GM12878 (cell line): ENCODE results near the gene SLC22A23. TPM values are rescaled to one million over a fixed set of nuclear protein-coding genes. Genes with fewer than 3 reads are reported as not detected.

ENCODE experiments used
- ATAC-seq: fragments of 200-7000 bp; cut with Tn5 transposase; 3 replicates; pipeline ENCODE4 v1.9.1; 2020; ENCODE audit warnings: mild to moderate bottlenecking, moderate library complexity
- BruUV-seq: library from RNA; stranded (reverse); fragments of 400-500 nt; replicated peaks from 2 replicates; lab custom pipeline; 2021; lab: Mats Ljungman, UMichigan
- CTCF ChIA-PET: fragments of 300-600 bp; sonication (Branson Sonifier 250); formaldehyde crosslinking; extraction: SDS; loops from one replicate; lab custom pipeline; 2021; ENCODE audit warnings: inconsistent platforms; lab: Yijun Ruan, JAX
- POLR2A ChIA-PET: fragments of 350-600 bp; formaldehyde crosslinking; extraction: SDS; loops from one replicate; lab custom pipeline; 2021; ENCODE audit warnings: inconsistent platforms; lab: Charles Lee
- RAD21 ChIA-PET: fragments of 300-600 bp; sonication (Branson Sonifier 250); formaldehyde crosslinking; loops from one replicate; lab custom pipeline; 2023; ENCODE audit warnings: antibody characterized with exemption; ENCODE audit not compliant: unreplicated experiment; lab: Charles Lee
- SMC1A ChIA-PET: fragments of 300-600 bp; sonication (Branson Sonifier 250); formaldehyde crosslinking; loops from one replicate; lab custom pipeline; 2023; ENCODE audit not compliant: unreplicated experiment, uncharacterized antibody; lab: Charles Lee
- DNase-seq: peaks from one replicate; pipeline ENCODE4 v3.0.0-alpha.2; 2011; ENCODE audit warnings: low read depth, low spot score
- FAIRE-seq: peaks from 3 replicates; lab custom pipeline; 2011; peaks lifted over from hg19 to GRCh38; lab: Jason Lieb, UNC
- H2AFZ ChIP-seq: 2 replicates; pipeline ENCODE4 v1.6.0; 2011; ENCODE audit warnings: low read depth, low read length, control low read depth; ENCODE audit not compliant: control insufficient read depth
- H3K27ac ChIP-seq: 2 replicates; pipeline ENCODE4 v1.5.1; 2011; ENCODE audit warnings: control low read depth; ENCODE audit not compliant: control insufficient read depth, insufficient read depth
- H3K27me3 ChIP-seq, 2 experiments: replicated peaks in 1 of 2; 2 replicates each; pipeline versions ENCODE4 v1.6.0 to v1.6.1; 2011; ENCODE audit warnings: low read length in 1 of 2; ENCODE audit not compliant: control insufficient read depth in 2 of 2, insufficient read depth in 2 of 2
- H3K36me3 ChIP-seq, 2 experiments: 2 replicates each; pipeline ENCODE4 v1.5.1; 2011; ENCODE audit warnings: low read length in 1 of 2; ENCODE audit not compliant: control insufficient read depth in 2 of 2, insufficient read depth in 2 of 2
- H3K4me1 ChIP-seq: 2 replicates; pipeline ENCODE4 v1.6.1; 2011; ENCODE audit warnings: mild to moderate bottlenecking, low read length, moderate library complexity, mixed read lengths; ENCODE audit not compliant: control insufficient read depth, insufficient read depth
- H3K4me2 ChIP-seq: 2 replicates; pipeline ENCODE4 v1.6.0; 2011; ENCODE audit warnings: control low read depth; ENCODE audit not compliant: control insufficient read depth, insufficient read depth
- H3K4me3 ChIP-seq: fragments of 200-600 bp; sonication (generic); 2 replicates; pipeline ENCODE4 v1.5.1; 2016
- H3K79me2 ChIP-seq: 2 replicates; pipeline ENCODE4 v1.6.0; 2011; ENCODE audit warnings: low read length; ENCODE audit not compliant: control insufficient read depth, insufficient read depth
- H3K9ac ChIP-seq: 2 replicates; pipeline ENCODE4 v1.8.0; 2011; ENCODE audit warnings: low read length, control low read depth, mixed read lengths; ENCODE audit not compliant: control insufficient read depth, insufficient read depth
- H3K9me3 ChIP-seq: replicated peaks from 3 replicates; pipeline ENCODE4 v1.5.1; 2011; ENCODE audit warnings: mild to moderate bottlenecking, low read length; ENCODE audit not compliant: control insufficient read depth, insufficient read depth
- H4K20me1 ChIP-seq: 2 replicates; pipeline ENCODE4 v1.6.0; 2011; ENCODE audit not compliant: control insufficient read depth, insufficient read depth
- EGR1 ChIP-seq, 2 experiments: IDR thresholded peaks; 1 replicate in 1 of 2; 2 replicates in 1 of 2; pipeline ENCODE4 v1.6.1; 2011 to 2012; ENCODE audit warnings: low read depth in 2 of 2, low read length in 2 of 2, borderline replicate concordance in 1 of 2, mild to moderate bottlenecking in 1 of 2, moderate library complexity in 1 of 2
- EP300 ChIP-seq, 2 experiments: fragments of 150-350 bp in 1 of 2; IDR thresholded peaks; 2 replicates each; pipeline ENCODE4 v1.6.1; 2011 to 2012; ENCODE audit warnings: low read depth in 2 of 2, low read length in 2 of 2, borderline replicate concordance in 1 of 2, improper control_type of control experiment in 1 of 2, inconsistent platforms in 1 of 2; ENCODE audit not compliant: control insufficient read depth in 1 of 2
- IKZF1 ChIP-seq: fragments of 450-650 bp; conservative IDR thresholded peaks from 2 replicates; pipeline ENCODE4 v1.6.1; 2017; ENCODE audit warnings: antibody characterized with exemption, mild to moderate bottlenecking
- STAT1 ChIP-seq: fragments of 450-650 bp; conservative IDR thresholded peaks from 2 replicates; pipeline ENCODE4 v1.6.1; 2014; ENCODE audit warnings: antibody characterized with exemption, mild to moderate bottlenecking
- STAT3 ChIP-seq: IDR thresholded peaks from 2 replicates; pipeline ENCODE4 v1.6.1; 2011; ENCODE audit warnings: low read depth, low read length, improper control_type of control experiment
- WGBS: methylation state at CpG from one replicate; pipeline ENCODE4 v1.1.6; 2016; ENCODE audit warnings: low lambda C conversion rate; ENCODE audit not compliant: insufficient replicate concordance, insufficient coverage; ENCODE audit errors: missing lambda C conversion rate; 5-methylcytosine and 5-hydroxymethylcytosine counted together
- in situ Hi-C: fragments of 300-500 bp; cut with MboI; formaldehyde crosslinking; loops from 9 replicates; pipeline ENCODE4 v1.14.3; 2018; ENCODE audit warnings: mixed read lengths
- intact Hi-C: fragments of 100-400 bp; cut with micrococcal nuclease; formaldehyde crosslinking; loops from one replicate; pipeline ENCODE4 v1.14.2; 2022; ENCODE audit not compliant: unreplicated experiment
- polyA plus RNA-seq, 11 experiments: library from polyadenylated mRNA; depleted of rRNA in 4 of 11; unstranded in 6 of 11; stranded (reverse) in 5 of 11; fragments of >200 nt; fragmentation: Nextera tagmentation in 4 of 11; fragmentation: Illumina TruSeq in 1 of 11; extraction: Ambion mirVana in 4 of 11; extraction: Trizol in 1 of 11; gene quantifications; 1 replicate in 1 of 11; 2 replicates in 10 of 11; pipeline versions ENCODE4 v1.2.1 to v1.2.3, GENCODE V29; 2011 to 2016; ENCODE audit warnings: inconsistent platforms in 2 of 11, missing spikeins in 2 of 11, low read depth in 1 of 11
- total RNA-seq, 4 experiments: library from RNA; depleted of rRNA in 3 of 4; stranded (reverse); fragments of >200 nt in 3 of 4; fragmentation: Illumina TruSeq in 1 of 4; extraction: Trizol in 1 of 4; gene quantifications; 2 replicates each; pipeline versions ENCODE4 v1.2.1 to v1.2.3, GENCODE V29; 2013 to 2021
- TF ChIP-seq, protein P1 (sequence below): fragments of 150-350 bp; IDR thresholded peaks from 2 replicates; pipeline ENCODE4 v1.6.1; 2014; ENCODE audit warnings: mild to moderate bottlenecking, low read depth, low read length
- TF ChIP-seq, protein P2 (sequence below): IDR thresholded peaks from 2 replicates; pipeline ENCODE4 v1.6.1; 2011; ENCODE audit warnings: mild to moderate bottlenecking, low read depth, low read length, moderate library complexity; ENCODE audit not compliant: insufficient replicate concordance
- TF ChIP-seq, protein P3 (sequence below): fragments of 450-650 bp; formaldehyde crosslinking; IDR thresholded peaks from 2 replicates; pipeline ENCODE4 v1.5.0; 2022; ENCODE audit warnings: mild to moderate bottlenecking, missing genetic modification characterization
- TF ChIP-seq, protein P4 (sequence below): fragments of 450-650 bp; IDR thresholded peaks from 2 replicates; pipeline ENCODE4 v1.6.1; 2018; ENCODE audit warnings: mild to moderate bottlenecking, low read depth, moderate library complexity; ENCODE audit not compliant: partially characterized antibody

Gene SLC22A23
- total and polyA plus RNA-seq, 10 of the 15 experiments (the other 5 are each of a cell fraction or from before 2014, with no cell fraction given) = 0.20 to 2.4 (median 0.74) TPM

DNA sequence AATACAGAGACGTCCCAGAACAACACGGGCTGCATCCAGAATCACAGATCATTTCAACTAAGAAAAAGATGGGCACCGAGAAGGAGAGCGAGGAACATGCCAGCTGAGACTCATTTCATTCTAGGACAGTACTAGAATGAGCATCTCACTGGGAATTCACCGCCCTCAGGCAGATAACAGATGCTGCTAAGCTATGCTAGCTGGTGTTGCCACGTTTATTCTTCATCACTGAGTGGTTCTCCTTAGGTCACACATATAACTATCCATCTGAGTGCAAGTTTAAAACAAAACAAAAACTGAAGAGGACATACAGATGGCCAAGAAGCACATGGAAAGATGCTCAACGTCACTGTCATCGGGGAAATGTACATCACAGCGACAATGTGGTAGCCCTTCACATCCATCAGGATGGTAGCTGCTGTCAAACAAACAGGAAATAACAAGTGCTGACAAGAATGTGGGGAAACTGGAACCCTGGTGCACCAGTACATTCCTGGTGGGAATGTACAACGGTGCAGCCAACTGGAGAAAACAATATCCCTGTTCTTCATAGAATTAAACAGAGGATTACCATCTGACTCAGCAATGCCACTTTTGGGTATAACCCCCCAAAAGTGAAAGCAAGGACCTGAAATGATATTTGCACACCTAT lies 97.6 kb downstream of the SLC22A23 start (continued):
- TF ChIP-seq, protein P1, sequence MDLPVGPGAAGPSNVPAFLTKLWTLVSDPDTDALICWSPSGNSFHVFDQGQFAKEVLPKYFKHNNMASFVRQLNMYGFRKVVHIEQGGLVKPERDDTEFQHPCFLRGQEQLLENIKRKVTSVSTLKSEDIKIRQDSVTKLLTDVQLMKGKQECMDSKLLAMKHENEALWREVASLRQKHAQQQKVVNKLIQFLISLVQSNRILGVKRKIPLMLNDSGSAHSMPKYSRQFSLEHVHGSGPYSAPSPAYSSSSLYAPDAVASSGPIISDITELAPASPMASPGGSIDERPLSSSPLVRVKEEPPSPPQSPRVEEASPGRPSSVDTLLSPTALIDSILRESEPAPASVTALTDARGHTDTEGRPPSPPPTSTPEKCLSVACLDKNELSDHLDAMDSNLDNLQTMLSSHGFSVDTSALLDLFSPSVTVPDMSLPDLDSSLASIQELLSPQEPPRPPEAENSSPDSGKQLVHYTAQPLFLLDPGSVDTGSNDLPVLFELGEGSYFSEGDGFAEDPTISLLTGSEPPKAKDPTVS = no peak
- TF ChIP-seq EP300 (IDR thresholded peaks at IDR 0.05; ENCODE audit: borderline replicate concordance in 1 of 2, control insufficient read depth in 1 of 2, low read depth in 2 of 2, low read length in 2 of 2) = no peak

DNA sequence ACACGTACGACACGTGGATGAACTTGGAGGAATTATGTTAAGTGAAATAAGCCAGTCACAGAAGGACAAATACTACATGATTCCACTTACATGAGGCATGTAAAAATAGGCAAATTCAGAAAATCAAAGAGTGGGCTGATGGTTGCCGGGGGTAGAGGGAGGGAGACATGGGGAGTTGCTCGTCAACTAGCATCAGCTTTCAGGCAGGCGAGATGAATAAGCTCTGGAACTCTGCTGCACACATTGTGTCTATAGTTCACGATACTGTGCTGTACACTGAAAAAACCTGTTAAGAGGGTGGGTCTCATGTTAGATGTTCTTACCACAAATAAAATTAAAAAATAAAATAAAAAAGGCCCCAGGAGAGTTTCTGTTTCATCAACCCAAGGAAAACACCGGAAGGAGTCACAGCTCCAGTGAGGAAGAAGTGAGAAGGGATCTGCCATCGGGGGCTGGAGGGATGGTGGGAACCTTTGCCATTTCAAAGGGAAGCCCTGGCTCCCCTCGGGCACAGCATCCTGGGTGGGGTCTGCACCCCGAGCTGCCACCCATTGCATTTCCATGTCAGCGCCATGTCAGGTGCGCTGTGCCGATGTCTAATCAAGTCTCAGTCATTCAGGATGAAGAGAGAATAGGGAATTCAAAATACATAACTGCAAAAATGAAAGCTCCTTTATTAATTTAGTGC lies 98.3 kb downstream of the SLC22A23 start:
- no peaks in the 10 kb centered on the region for H3K27me3 ChIP-seq
- intact Hi-C loops (no loop called here), in situ Hi-C loops (no loop called here)
- H3K4me1 ChIP-seq = peaks cover 7% of the 10 kb centered on the region
- no TSS peak for BruUV-seq
- H3K27ac ChIP-seq = no peak overlapping the region
- no peak for ATAC-seq
- WGBS = 76% methylated on average over 14 of the region's 14 CpGs
- no peak overlapping the region for H3K9ac ChIP-seq
- no peaks in the 10 kb centered on the region for H3K36me3 ChIP-seq
- ChIA-PET CTCF (interaction anchor here (0.5 to 1.1 kb wide), 3 partner anchors 24 to 602 kb away, joined by 3 to 5 read pairs (median 3); no protein-coding TSS in a partner anchor), RAD21 (interaction anchor here (0.7 to 1.4 kb wide), 5 partner anchors 9 to 17 kb away, joined by 3 to 4 read pairs (median 3); no protein-coding TSS in a partner anchor), SMC1A (interaction anchor here (0.6 to 3.2 kb wide), 13 partner anchors 13 to 75 kb away, joined by 3 to 18 read pairs (median 3); no protein-coding TSS in a partner anchor), POLR2A (interaction anchor here (1.0 to 1.4 kb wide), 3 partner anchors 8 to 22 kb away, joined by 3 to 6 read pairs (median 4); no protein-coding TSS in a partner anchor)
- no peaks in the 10 kb centered on the region for H3K79me2 ChIP-seq
- FAIRE-seq = no peak
- H3K9me3 ChIP-seq = no peaks in the 10 kb centered on the region; the same call in 2 of the 3 replicates
- H3K4me3 ChIP-seq = no peak overlapping the region
- no peaks in the 10 kb centered on the region for H4K20me1 ChIP-seq
- H3K4me2 ChIP-seq = no peak overlapping the region
- H2AFZ ChIP-seq = no peak overlapping the region
- no peak for DNase-seq
- TF ChIP-seq, protein P2, sequence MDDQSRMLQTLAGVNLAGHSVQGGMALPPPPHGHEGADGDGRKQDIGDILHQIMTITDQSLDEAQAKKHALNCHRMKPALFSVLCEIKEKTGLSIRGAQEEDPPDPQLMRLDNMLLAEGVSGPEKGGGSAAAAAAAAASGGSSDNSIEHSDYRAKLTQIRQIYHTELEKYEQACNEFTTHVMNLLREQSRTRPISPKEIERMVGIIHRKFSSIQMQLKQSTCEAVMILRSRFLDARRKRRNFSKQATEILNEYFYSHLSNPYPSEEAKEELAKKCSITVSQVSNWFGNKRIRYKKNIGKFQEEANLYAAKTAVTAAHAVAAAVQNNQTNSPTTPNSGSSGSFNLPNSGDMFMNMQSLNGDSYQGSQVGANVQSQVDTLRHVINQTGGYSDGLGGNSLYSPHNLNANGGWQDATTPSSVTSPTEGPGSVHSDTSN = no peak
- TF ChIP-seq STAT3 (no peak), STAT1 (no peak), EGR1 (IDR thresholded peaks at IDR 0.05; ENCODE audit: borderline replicate concordance in 1 of 2, low read depth in 2 of 2, low read length in 2 of 2) (no peak), IKZF1 (no peak)
- TF ChIP-seq, protein P3, sequence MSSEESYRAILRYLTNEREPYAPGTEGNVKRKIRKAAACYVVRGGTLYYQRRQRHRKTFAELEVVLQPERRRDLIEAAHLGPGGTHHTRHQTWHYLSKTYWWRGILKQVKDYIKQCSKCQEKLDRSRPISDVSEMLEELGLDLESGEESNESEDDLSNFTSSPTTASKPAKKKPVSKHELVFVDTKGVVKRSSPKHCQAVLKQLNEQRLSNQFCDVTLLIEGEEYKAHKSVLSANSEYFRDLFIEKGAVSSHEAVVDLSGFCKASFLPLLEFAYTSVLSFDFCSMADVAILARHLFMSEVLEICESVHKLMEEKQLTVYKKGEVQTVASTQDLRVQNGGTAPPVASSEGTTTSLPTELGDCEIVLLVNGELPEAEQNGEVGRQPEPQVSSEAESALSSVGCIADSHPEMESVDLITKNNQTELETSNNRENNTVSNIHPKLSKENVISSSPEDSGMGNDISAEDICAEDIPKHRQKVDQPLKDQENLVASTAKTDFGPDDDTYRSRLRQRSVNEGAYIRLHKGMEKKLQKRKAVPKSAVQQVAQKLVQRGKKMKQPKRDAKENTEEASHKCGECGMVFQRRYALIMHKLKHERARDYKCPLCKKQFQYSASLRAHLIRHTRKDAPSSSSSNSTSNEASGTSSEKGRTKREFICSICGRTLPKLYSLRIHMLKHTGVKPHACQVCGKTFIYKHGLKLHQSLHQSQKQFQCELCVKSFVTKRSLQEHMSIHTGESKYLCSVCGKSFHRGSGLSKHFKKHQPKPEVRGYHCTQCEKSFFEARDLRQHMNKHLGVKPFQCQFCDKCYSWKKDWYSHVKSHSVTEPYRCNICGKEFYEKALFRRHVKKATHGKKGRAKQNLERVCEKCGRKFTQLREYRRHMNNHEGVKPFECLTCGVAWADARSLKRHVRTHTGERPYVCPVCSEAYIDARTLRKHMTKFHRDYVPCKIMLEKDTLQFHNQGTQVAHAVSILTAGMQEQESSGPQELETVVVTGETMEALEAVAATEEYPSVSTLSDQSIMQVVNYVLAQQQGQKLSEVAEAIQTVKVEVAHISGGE (CRISPR knock-in tag) = no peak
- TF ChIP-seq, protein P4, sequence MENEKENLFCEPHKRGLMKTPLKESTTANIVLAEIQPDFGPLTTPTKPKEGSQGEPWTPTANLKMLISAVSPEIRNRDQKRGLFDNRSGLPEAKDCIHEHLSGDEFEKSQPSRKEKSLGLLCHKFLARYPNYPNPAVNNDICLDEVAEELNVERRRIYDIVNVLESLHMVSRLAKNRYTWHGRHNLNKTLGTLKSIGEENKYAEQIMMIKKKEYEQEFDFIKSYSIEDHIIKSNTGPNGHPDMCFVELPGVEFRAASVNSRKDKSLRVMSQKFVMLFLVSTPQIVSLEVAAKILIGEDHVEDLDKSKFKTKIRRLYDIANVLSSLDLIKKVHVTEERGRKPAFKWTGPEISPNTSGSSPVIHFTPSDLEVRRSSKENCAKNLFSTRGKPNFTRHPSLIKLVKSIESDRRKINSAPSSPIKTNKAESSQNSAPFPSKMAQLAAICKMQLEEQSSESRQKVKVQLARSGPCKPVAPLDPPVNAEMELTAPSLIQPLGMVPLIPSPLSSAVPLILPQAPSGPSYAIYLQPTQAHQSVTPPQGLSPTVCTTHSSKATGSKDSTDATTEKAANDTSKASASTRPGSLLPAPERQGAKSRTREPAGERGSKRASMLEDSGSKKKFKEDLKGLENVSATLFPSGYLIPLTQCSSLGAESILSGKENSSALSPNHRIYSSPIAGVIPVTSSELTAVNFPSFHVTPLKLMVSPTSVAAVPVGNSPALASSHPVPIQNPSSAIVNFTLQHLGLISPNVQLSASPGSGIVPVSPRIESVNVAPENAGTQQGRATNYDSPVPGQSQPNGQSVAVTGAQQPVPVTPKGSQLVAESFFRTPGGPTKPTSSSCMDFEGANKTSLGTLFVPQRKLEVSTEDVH = no peak
